HepG2 (cell line): ENCODE data around the gene KIAA0232. TPM values are rescaled to one million over a fixed set of nuclear protein-coding genes. Genes with fewer than 3 reads are reported as not detected.

Experiments used
- ETV5 ChIP-seq: IDR thresholded peaks from 2 replicates; pipeline ENCODE4 v1.6.1; 2018; ENCODE audit warnings: missing biosample characterization, missing genetic modification reagents, inconsistent platforms, borderline replicate concordance
- GATA4 ChIP-seq: sonication (generic); IDR thresholded peaks from 2 replicates; pipeline ENCODE4 v1.6.1; 2016; ENCODE audit warnings: antibody characterized with exemption, low read depth, borderline replicate concordance
- KLF16 ChIP-seq, 2 experiments: sonication (generic) in 1 of 2; formaldehyde crosslinking in 1 of 2; IDR thresholded peaks; 2 replicates each; pipeline versions ENCODE4 v1.6.1 to v1.8.0; 2016 to 2023; ENCODE audit warnings: missing genetic modification reagents in 2 of 2, missing compliant biosample characterization in 1 of 2
- MED8 ChIP-seq: sonication (generic); formaldehyde crosslinking; IDR thresholded peaks from 2 replicates; pipeline ENCODE4 v1.8.1; 2023; ENCODE audit warnings: mild to moderate bottlenecking, missing genetic modification reagents; ENCODE audit not compliant: insufficient replicate concordance
- MXD4 ChIP-seq: IDR thresholded peaks from 2 replicates; pipeline ENCODE4 v1.6.1; 2016; ENCODE audit warnings: mild to moderate bottlenecking, missing biosample characterization, missing genetic modification reagents
- PHB2 ChIP-seq: fragments of 450-650 bp; IDR thresholded peaks from 2 replicates; pipeline ENCODE4 v1.6.1; 2018; ENCODE audit not compliant: partially characterized antibody
- PHF5A ChIP-seq: IDR thresholded peaks from one replicate; pipeline ENCODE4 v1.6.1; 2018; ENCODE audit warnings: low read depth, missing genetic modification reagents; ENCODE audit not compliant: unreplicated experiment
- PHF8 ChIP-seq: sonication (generic); formaldehyde crosslinking; IDR thresholded peaks from 2 replicates; pipeline ENCODE4 v1.5.0; 2020; ENCODE audit warnings: missing genetic modification reagents
- POLR2AphosphoS2 ChIP-seq: IDR thresholded peaks from 2 replicates; pipeline ENCODE4 v1.6.1; 2011; ENCODE audit warnings: low read depth, low read length, improper control_type of control experiment
- POLR2G ChIP-seq: fragments of 200-400 bp; formaldehyde crosslinking; IDR thresholded peaks from 2 replicates; pipeline ENCODE4 v1.6.1; 2018; ENCODE audit warnings: mild to moderate bottlenecking, low read depth, low read length, moderate library complexity
- RXRA ChIP-seq: sonication (generic); formaldehyde crosslinking; IDR thresholded peaks from 2 replicates; pipeline ENCODE4 v1.5.1; 2020; ENCODE audit warnings: missing genetic modification reagents
- SNAI1 ChIP-seq: sonication (generic); formaldehyde crosslinking; IDR thresholded peaks from 2 replicates; pipeline ENCODE4 v1.5.0; 2020; ENCODE audit warnings: mild to moderate bottlenecking, missing genetic modification reagents, borderline replicate concordance
- ZNF207 ChIP-seq: fragments of 450-650 bp; IDR thresholded peaks from 2 replicates; pipeline ENCODE4 v1.6.1; 2016; ENCODE audit warnings: antibody characterized with exemption, borderline replicate concordance
- ZNF256 ChIP-seq: sonication (generic); formaldehyde crosslinking; conservative IDR thresholded peaks from 2 replicates; pipeline ENCODE4 v1.4.0; 2020; ENCODE audit warnings: missing genetic modification reagents
- ZNF263 ChIP-seq: sonication (generic); formaldehyde crosslinking; IDR thresholded peaks from 2 replicates; pipeline ENCODE4 v1.4.0; 2020; ENCODE audit warnings: missing genetic modification reagents
- ZNF264 ChIP-seq: sonication (generic); formaldehyde crosslinking; IDR thresholded peaks from 2 replicates; pipeline ENCODE4 v1.4.0; 2020; ENCODE audit warnings: missing genetic modification reagents
- ZNF292 ChIP-seq: sonication (generic); formaldehyde crosslinking; IDR thresholded peaks from 2 replicates; pipeline ENCODE4 v1.8.1; 2022; ENCODE audit warnings: mild to moderate bottlenecking, low read depth, missing genetic modification reagents, borderline replicate concordance
- ZNF556 ChIP-seq: sonication (generic); formaldehyde crosslinking; IDR thresholded peaks from 2 replicates; pipeline ENCODE4 v1.4.0; 2020; ENCODE audit warnings: mild to moderate bottlenecking, missing genetic modification reagents, borderline replicate concordance
- ZNF605 ChIP-seq: sonication (generic); formaldehyde crosslinking; IDR thresholded peaks from 2 replicates; pipeline ENCODE4 v1.8.0; 2022; ENCODE audit warnings: mild to moderate bottlenecking, missing genetic modification reagents
- ZNF619 ChIP-seq: sonication (generic); formaldehyde crosslinking; IDR thresholded peaks from 2 replicates; pipeline ENCODE4 v1.4.0; 2020; ENCODE audit warnings: mild to moderate bottlenecking, missing genetic modification reagents
- ZNF746 ChIP-seq: sonication (generic); formaldehyde crosslinking; IDR thresholded peaks from 2 replicates; pipeline ENCODE4 v1.8.0; 2022; ENCODE audit warnings: mild to moderate bottlenecking, missing genetic modification reagents
- ZNF768 ChIP-seq: sonication (generic); formaldehyde crosslinking; IDR thresholded peaks from 2 replicates; pipeline ENCODE4 v1.4.0; 2020; ENCODE audit warnings: missing genetic modification reagents
- ZNF781 ChIP-seq: sonication (generic); formaldehyde crosslinking; IDR thresholded peaks from 2 replicates; pipeline ENCODE4 v1.5.1; 2020; ENCODE audit warnings: borderline replicate concordance, mild to moderate bottlenecking, missing genetic modification reagents; ENCODE audit errors: not compliant biosample characterization
- ZNF788 ChIP-seq: sonication (generic); formaldehyde crosslinking; IDR thresholded peaks from 2 replicates; pipeline ENCODE4 v1.5.0; 2020; ENCODE audit warnings: mild to moderate bottlenecking, missing genetic modification reagents, borderline replicate concordance
- ZNF883 ChIP-seq: sonication (generic); formaldehyde crosslinking; IDR thresholded peaks from 2 replicates; pipeline ENCODE4 v1.5.1; 2020; ENCODE audit warnings: mild to moderate bottlenecking, missing genetic modification reagents; ENCODE audit errors: not compliant biosample characterization
- polyA plus RNA-seq, 8 experiments: library from polyadenylated mRNA; depleted of rRNA in 3 of 8; stranded (reverse) in 7 of 8; unstranded in 1 of 8; fragments of >200 nt; fragmentation: Illumina TruSeq in 4 of 8; extraction: Trizol in 4 of 8; gene quantifications; 2 replicates each; pipeline versions ENCODE4 v1.2.1 to v1.2.3, GENCODE V29; 2011 to 2016; ENCODE audit warnings: low read depth in 4 of 8, missing spikeins in 1 of 8, mixed read lengths in 1 of 8; ENCODE audit not compliant: insufficient read depth in 1 of 8
- total RNA-seq, 5 experiments: library from RNA; depleted of rRNA; stranded (reverse); fragments of >200 nt; fragmentation: Illumina TruSeq; extraction: Trizol; gene quantifications; 2 replicates each; pipeline ENCODE4 v1.2.3, GENCODE V29; 2016; ENCODE audit warnings: low read depth in 1 of 5
- TF ChIP-seq, protein P1 (sequence below): sonication (generic); formaldehyde crosslinking; IDR thresholded peaks from 2 replicates; pipeline ENCODE4 v1.9.0; 2022; ENCODE audit warnings: missing genetic modification reagents, mild to moderate bottlenecking, borderline replicate concordance
- TF ChIP-seq, protein P2 (sequence below): sonication (generic); formaldehyde crosslinking; IDR thresholded peaks from 2 replicates; pipeline ENCODE4 v1.4.0; 2020; ENCODE audit warnings: missing genetic modification reagents, borderline replicate concordance

KIAA0232 gene
- total and polyA plus RNA-seq, 2 of the 13 experiments (the other 11 are each of a cell fraction or from before 2014, with no cell fraction given), result 7.8 to 17.1 TPM

DNA sequence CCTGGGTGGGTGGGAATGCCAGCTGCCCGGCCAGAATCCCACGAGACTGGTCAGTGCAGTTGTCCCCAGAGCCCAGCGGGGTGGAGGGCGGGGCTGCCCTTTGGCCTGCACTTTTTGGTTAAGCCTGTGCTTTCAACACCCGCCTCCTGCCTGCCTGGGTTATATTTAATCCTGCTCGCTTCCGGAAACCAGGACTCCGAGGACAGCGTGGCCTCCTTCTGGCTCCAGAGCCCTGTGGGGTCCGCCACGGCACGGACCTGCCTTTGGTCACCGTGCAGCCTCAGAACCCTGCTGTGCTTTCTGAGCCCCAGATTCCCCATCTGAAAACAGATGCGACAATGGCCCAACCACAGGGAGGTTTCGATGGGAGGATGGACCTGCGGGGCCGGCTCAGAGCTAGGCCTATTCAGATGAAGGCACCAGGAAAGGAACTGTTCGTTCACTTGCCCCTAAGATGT is 29.4 kb upstream of the KIAA0232 start (continued):
- TF ChIP-seq, protein P1, sequence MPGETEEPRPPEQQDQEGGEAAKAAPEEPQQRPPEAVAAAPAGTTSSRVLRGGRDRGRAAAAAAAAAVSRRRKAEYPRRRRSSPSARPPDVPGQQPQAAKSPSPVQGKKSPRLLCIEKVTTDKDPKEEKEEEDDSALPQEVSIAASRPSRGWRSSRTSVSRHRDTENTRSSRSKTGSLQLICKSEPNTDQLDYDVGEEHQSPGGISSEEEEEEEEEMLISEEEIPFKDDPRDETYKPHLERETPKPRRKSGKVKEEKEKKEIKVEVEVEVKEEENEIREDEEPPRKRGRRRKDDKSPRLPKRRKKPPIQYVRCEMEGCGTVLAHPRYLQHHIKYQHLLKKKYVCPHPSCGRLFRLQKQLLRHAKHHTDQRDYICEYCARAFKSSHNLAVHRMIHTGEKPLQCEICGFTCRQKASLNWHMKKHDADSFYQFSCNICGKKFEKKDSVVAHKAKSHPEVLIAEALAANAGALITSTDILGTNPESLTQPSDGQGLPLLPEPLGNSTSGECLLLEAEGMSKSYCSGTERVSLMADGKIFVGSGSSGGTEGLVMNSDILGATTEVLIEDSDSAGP, result peak; percentile 71; the same call in 1 of the 2 replicates
- TF ChIP-seq MED8 (CRISPR knock-in tag) (peak; percentile 74), ZNF788 (peak; percentile 87; the same call in 1 of the 2 replicates), ZNF207 (no peak), ZNF883 (CRISPR knock-in tag) (peak; percentile 60), ZNF746 (peak; percentile 82), POLR2AphosphoS2 (no peak), RXRA (CRISPR knock-in tag) (peak; percentile 94), PHF8 (CRISPR knock-in tag) (peak; percentile 83), SNAI1 (0 out of 2 replicates have a peak, but pooled peaks have one; percentile 34), ZNF605 (CRISPR knock-in tag) (0 out of 2 replicates have a peak, but pooled peaks have one; percentile 38), ZNF556 (CRISPR knock-in tag) (peak; percentile 70; the same call in 1 of the 2 replicates), ZNF292 (CRISPR knock-in tag) (peak; percentile 94), ZNF768 (CRISPR knock-in tag) (peak; percentile 84), POLR2G (peak; percentile 99), ETV5 (peak; percentile 95), PHF5A (no peak), GATA4 (0 out of 2 replicates have a peak, but pooled peaks have one; percentile 61), ZNF781 (peak; percentile 47), KLF16 (CRISPR knock-in tag; IDR thresholded peaks at IDR 0.05) (peak in 1 of 2 experiments; percentile 56; a peak in 1 of 4 replicates), MXD4 (CRISPR knock-in tag) (0 out of 2 replicates have a peak, but pooled peaks have one; percentile 67), ZNF264 (CRISPR knock-in tag) (peak; percentile 69), PHB2 (no peak), ZNF619 (CRISPR knock-in tag) (peak; percentile 53; the same call in 1 of the 2 replicates), ZNF256 (0 out of 2 replicates have a peak, but pooled peaks have one; percentile 61), ZNF263 (CRISPR knock-in tag) (peak; percentile 72)
- TF ChIP-seq, protein P2, sequence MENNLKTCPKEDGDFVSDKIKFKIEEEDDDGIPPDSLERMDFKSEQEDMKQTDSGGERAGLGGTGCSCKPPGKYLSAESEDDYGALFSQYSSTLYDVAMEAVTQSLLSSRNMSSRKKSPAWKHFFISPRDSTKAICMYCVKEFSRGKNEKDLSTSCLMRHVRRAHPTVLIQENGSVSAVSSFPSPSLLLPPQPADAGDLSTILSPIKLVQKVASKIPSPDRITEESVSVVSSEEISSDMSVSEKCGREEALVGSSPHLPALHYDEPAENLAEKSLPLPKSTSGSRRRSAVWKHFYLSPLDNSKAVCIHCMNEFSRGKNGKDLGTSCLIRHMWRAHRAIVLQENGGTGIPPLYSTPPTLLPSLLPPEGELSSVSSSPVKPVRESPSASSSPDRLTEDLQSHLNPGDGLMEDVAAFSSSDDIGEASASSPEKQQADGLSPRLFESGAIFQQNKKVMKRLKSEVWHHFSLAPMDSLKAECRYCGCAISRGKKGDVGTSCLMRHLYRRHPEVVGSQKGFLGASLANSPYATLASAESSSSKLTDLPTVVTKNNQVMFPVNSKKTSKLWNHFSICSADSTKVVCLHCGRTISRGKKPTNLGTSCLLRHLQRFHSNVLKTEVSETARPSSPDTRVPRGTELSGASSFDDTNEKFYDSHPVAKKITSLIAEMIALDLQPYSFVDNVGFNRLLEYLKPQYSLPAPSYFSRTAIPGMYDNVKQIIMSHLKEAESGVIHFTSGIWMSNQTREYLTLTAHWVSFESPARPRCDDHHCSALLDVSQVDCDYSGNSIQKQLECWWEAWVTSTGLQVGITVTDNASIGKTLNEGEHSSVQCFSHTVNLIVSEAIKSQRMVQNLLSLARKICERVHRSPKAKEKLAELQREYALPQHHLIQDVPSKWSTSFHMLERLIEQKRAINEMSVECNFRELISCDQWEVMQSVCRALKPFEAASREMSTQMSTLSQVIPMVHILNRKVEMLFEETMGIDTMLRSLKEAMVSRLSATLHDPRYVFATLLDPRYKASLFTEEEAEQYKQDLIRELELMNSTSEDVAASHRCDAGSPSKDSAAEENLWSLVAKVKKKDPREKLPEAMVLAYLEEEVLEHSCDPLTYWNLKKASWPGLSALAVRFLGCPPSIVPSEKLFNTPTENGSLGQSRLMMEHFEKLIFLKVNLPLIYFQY (CRISPR knock-in tag), result peak; percentile 17; the same call in 1 of the 2 replicates
